ENCODE results near the gene STXBP6.
A peak's percentile ranks its signal among the peaks of the same experiment; 100 is the strongest.
"Not testable (repeated sequence)": the region's sequence is repeated elsewhere in the genome, so short reads cannot be mapped to it uniquely, and the experiment has no call there.

The STXBP6 gene

DNA sequence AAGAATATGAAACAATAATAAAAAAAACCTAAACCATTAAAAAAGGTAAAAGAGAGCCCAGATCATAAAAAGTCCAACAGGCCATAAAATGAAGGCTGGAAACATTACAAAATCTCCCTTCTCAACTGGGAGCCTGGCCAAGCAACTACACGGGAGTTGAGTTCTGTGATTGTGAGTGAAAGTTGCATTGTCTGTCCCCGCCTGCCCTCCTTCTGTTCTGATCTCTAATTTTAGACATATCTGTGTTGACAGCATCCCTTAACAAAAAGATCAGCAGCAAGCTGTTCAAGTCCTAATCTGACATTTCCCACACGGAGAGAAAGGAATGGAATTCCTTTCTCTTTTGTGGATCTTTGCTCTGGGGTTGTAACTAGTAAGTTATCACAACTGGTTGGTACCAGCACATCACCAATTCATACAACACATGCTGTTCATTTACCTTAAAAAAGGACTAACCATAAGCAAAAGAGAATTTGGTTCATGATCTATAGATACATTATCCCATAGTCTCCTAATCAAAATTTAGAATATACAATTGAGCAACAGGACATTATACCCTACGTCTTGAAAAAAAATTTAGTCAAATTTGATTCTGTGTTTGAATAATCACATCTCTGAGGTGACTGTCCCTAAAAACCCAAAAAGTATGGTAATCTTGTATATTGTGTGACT is 210.9 kb downstream of the STXBP6 start:
- peaks cover 6% of the 10 kb centered on the region for H3K27me3 ChIP-seq (ENCODE audit: insufficient read depth, poor library complexity, severe bottlenecking)
- no peaks in the 10 kb centered on the region for H3K4me1 ChIP-seq (ENCODE audit: insufficient read depth, poor library complexity, severe bottlenecking)
- DNase-seq (ENCODE audit: low spot score) = no peak
- TF ChIP-seq, protein P1, sequence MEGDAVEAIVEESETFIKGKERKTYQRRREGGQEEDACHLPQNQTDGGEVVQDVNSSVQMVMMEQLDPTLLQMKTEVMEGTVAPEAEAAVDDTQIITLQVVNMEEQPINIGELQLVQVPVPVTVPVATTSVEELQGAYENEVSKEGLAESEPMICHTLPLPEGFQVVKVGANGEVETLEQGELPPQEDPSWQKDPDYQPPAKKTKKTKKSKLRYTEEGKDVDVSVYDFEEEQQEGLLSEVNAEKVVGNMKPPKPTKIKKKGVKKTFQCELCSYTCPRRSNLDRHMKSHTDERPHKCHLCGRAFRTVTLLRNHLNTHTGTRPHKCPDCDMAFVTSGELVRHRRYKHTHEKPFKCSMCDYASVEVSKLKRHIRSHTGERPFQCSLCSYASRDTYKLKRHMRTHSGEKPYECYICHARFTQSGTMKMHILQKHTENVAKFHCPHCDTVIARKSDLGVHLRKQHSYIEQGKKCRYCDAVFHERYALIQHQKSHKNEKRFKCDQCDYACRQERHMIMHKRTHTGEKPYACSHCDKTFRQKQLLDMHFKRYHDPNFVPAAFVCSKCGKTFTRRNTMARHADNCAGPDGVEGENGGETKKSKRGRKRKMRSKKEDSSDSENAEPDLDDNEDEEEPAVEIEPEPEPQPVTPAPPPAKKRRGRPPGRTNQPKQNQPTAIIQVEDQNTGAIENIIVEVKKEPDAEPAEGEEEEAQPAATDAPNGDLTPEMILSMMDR (IDR thresholded peaks at IDR 0.05; ENCODE audit: poor library complexity, severe bottlenecking) = no peak
- no peaks in the 10 kb centered on the region for H3K36me3 ChIP-seq (ENCODE audit: low read depth)
- H3K27ac ChIP-seq (ENCODE audit: poor library complexity, severe bottlenecking) = no peak overlapping the region
- no peaks in the 10 kb centered on the region for H3K9me3 ChIP-seq (ENCODE audit: severe bottlenecking)
- H3K4me3 ChIP-seq (ENCODE audit: severe bottlenecking) = no peak overlapping the region
- no peak for ATAC-seq (ENCODE audit: low read depth)

DNA sequence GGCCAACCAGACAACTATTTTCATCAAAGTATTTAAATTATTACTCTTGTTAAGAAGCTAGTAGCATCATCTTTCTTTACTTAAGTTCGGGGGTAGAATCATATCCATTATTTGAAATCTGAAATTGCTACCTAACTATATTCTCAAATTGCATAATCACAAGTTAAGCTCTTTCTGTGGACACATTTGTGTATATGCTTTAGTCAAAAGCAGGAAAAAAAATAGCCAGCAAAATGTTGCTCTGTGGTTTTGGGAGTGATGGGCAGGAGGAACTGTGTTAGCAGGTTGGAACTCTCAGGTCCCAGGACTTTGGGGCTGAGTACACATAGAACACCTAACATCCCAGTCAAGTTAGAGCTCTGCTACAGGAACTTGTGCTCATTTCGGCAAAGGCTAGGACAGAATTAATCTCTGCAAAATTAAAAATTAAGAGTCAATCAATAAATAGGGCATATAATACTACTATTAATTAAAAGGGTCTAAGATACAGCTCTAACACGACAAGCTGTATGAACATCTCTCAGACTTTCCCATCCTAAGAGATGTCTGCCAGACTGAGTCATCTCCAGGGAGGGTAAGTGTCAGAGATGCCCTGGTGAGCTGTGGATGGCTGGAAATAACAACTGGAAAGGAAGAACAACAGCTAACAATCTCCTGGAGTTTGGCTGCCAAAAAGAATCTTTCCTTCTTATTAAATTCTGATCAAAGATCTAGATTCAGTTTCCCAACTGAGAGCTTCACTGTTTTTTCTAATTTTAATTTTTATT is 212.5 kb downstream of the STXBP6 start:
- TF ChIP-seq, protein P1 (IDR thresholded peaks at IDR 0.05; ENCODE audit: poor library complexity, severe bottlenecking) = no peak
- Histone ChIP-seq H3K4me1 (ENCODE audit: insufficient read depth, poor library complexity, severe bottlenecking) (no peaks in the 10 kb centered on the region), H3K9me3 (ENCODE audit: severe bottlenecking) (no peaks in the 10 kb centered on the region), H3K27ac (ENCODE audit: poor library complexity, severe bottlenecking) (no peak overlapping the region), H3K4me3 (ENCODE audit: severe bottlenecking) (no peak overlapping the region), H3K27me3 (ENCODE audit: insufficient read depth, poor library complexity, severe bottlenecking) (peaks cover 6% of the 10 kb centered on the region), H3K36me3 (ENCODE audit: low read depth) (no peaks in the 10 kb centered on the region)
- peak; percentile 52; the same call in 1 of the 3 replicates for ATAC-seq (ENCODE audit: low read depth)
- no peak for DNase-seq (ENCODE audit: low spot score)

DNA sequence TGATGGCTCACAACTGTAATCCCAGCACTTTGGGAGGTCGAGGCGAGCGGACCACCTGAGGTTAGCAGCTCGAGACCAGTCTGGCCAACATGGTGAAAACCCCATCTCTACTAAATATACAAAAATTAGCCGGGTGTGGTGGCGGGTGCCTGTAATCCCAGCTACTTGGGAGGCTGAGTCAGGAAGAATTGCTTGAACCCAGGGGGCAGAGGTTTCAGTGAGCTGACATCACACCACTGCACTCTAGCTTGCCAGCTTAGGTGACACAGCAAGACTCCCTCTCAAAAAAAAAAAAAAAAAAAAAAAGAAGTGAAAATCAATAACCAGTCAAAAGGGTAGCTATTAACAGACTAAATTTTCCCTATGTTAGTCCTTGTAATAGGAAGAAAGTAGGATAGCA is 213.6 kb downstream of the STXBP6 start:
- not testable (repeated sequence) for H3K36me3 ChIP-seq (ENCODE audit: low read depth); H3K9me3 ChIP-seq (ENCODE audit: severe bottlenecking); H3K4me1 ChIP-seq (ENCODE audit: insufficient read depth, poor library complexity, severe bottlenecking); H3K27me3 ChIP-seq (ENCODE audit: insufficient read depth, poor library complexity, severe bottlenecking); H3K27ac ChIP-seq (ENCODE audit: poor library complexity, severe bottlenecking); ATAC-seq (ENCODE audit: low read depth); H3K4me3 ChIP-seq (ENCODE audit: severe bottlenecking); DNase-seq (ENCODE audit: low spot score)

DNA sequence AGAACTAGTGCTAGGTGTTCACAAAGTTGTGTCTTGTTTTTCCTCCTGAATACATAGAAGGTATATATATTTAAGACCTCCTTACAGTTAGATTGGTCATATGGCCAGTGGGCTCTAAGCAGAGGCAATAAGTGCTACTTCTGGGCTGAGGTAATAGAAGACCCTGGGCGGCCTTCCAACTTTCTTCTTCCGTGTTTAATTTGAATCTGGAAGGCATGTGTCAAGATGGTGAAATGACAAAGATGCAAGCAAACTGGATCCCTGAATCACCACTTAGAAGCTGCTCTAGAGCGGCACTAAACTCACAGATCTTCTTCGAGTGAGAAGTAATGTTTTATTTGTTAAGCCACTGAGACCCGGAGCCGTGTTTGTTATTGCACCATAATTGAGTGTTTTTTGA is 215.0 kb downstream of the STXBP6 start:
- Histone ChIP-seq H3K4me3 (ENCODE audit: severe bottlenecking) (no peak overlapping the region), H3K36me3 (ENCODE audit: low read depth) (no peaks in the 10 kb centered on the region), H3K27ac (ENCODE audit: poor library complexity, severe bottlenecking) (no peak overlapping the region), H3K27me3 (ENCODE audit: insufficient read depth, poor library complexity, severe bottlenecking) (peaks cover 6% of the 10 kb centered on the region), H3K4me1 (ENCODE audit: insufficient read depth, poor library complexity, severe bottlenecking) (no peaks in the 10 kb centered on the region), H3K9me3 (ENCODE audit: severe bottlenecking) (no peaks in the 10 kb centered on the region)
- TF ChIP-seq, protein P1 (IDR thresholded peaks at IDR 0.05; ENCODE audit: poor library complexity, severe bottlenecking) = no peak
- ATAC-seq (ENCODE audit: low read depth) (no peak), DNase-seq (ENCODE audit: low spot score) (no peak)

DNA sequence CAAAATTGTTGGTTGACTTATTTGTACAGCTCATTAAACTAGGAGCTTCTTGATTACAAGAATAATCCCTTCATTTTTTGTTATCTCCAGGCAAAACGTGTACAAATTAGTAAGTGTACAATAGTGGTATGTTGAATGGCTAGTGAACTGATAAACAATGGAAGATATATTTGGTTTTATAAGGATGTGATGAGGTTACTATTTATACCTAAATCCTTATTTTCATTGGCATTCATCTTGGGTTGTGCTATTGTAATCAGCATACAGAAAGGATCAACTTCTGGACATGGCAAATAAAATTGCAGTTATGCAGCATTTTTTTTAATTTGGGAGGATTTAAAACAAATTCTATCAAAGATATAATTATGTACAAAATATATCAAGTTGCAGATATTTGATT is 216.6 kb downstream of the STXBP6 start:
- Histone ChIP-seq H3K9me3 (ENCODE audit: severe bottlenecking) (no peaks in the 10 kb centered on the region), H3K36me3 (ENCODE audit: low read depth) (no peaks in the 10 kb centered on the region), H3K27ac (ENCODE audit: poor library complexity, severe bottlenecking) (no peak overlapping the region), H3K4me1 (ENCODE audit: insufficient read depth, poor library complexity, severe bottlenecking) (no peaks in the 10 kb centered on the region), H3K4me3 (ENCODE audit: severe bottlenecking) (no peak overlapping the region), H3K27me3 (ENCODE audit: insufficient read depth, poor library complexity, severe bottlenecking) (peaks cover 3% of the 10 kb centered on the region)
- DNase-seq (ENCODE audit: low spot score) (no peak), ATAC-seq (ENCODE audit: low read depth) (no peak)
- TF ChIP-seq, protein P1 (IDR thresholded peaks at IDR 0.05; ENCODE audit: poor library complexity, severe bottlenecking) = no peak
